Ishikawa (cell line): ENCODE measurements around the gene ALDH1A3.

ENCODE experiments used
- CREB1 ChIP-seq: IDR thresholded peaks from 2 replicates; pipeline ENCODE4 v1.6.1; 2012; ENCODE audit warnings: low read depth
- EP300 ChIP-seq: IDR thresholded peaks from 2 replicates; pipeline ENCODE4 v1.6.1; 2012; ENCODE audit warnings: borderline replicate concordance
- TAF1 ChIP-seq: IDR thresholded peaks from 2 replicates; pipeline ENCODE4 v1.6.1; 2012; ENCODE audit warnings: low read depth, mild to moderate bottlenecking
- ZBTB7A ChIP-seq: IDR thresholded peaks from 2 replicates; pipeline ENCODE4 v1.6.1; 2012; ENCODE audit warnings: low read depth
- TF ChIP-seq, protein P1 (sequence below): IDR thresholded peaks from 2 replicates; pipeline ENCODE4 v1.6.1; 2012; ENCODE audit warnings: low read depth, mild to moderate bottlenecking

- no peak for TF ChIP-seq TAF1
- TF ChIP-seq ZBTB7A: no peak
- no peak for TF ChIP-seq CREB1
- no peak for TF ChIP-seq EP300
- TF ChIP-seq, protein P1, sequence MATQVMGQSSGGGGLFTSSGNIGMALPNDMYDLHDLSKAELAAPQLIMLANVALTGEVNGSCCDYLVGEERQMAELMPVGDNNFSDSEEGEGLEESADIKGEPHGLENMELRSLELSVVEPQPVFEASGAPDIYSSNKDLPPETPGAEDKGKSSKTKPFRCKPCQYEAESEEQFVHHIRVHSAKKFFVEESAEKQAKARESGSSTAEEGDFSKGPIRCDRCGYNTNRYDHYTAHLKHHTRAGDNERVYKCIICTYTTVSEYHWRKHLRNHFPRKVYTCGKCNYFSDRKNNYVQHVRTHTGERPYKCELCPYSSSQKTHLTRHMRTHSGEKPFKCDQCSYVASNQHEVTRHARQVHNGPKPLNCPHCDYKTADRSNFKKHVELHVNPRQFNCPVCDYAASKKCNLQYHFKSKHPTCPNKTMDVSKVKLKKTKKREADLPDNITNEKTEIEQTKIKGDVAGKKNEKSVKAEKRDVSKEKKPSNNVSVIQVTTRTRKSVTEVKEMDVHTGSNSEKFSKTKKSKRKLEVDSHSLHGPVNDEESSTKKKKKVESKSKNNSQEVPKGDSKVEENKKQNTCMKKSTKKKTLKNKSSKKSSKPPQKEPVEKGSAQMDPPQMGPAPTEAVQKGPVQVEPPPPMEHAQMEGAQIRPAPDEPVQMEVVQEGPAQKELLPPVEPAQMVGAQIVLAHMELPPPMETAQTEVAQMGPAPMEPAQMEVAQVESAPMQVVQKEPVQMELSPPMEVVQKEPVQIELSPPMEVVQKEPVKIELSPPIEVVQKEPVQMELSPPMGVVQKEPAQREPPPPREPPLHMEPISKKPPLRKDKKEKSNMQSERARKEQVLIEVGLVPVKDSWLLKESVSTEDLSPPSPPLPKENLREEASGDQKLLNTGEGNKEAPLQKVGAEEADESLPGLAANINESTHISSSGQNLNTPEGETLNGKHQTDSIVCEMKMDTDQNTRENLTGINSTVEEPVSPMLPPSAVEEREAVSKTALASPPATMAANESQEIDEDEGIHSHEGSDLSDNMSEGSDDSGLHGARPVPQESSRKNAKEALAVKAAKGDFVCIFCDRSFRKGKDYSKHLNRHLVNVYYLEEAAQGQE: no peak
Observed at GRCh38 chr15:100860829-100861510, 18.7 kb upstream of the ALDH1A3 start.
